DOHH2 (cell line): Measurements from ENCODE around the gene ABCF2.

Experiments used
- CTCF ChIP-seq: fragments of 200-600 bp; sonication (generic); IDR thresholded peaks from one replicate; pipeline ENCODE4 v1.5.1; 2014; ENCODE audit warnings: antibody characterized with exemption, mild to moderate bottlenecking, low read depth, low read length; ENCODE audit not compliant: poor library complexity, severe bottlenecking
- EZH2phosphoT487 ChIP-seq: fragments of 200-600 bp; sonication (generic); IDR thresholded peaks from 2 replicates; pipeline ENCODE4 v1.6.1; 2017; ENCODE audit warnings: borderline replicate concordance, mild to moderate bottlenecking, antibody characterized with exemption, low read length, moderate library complexity, mixed read lengths

DNA sequence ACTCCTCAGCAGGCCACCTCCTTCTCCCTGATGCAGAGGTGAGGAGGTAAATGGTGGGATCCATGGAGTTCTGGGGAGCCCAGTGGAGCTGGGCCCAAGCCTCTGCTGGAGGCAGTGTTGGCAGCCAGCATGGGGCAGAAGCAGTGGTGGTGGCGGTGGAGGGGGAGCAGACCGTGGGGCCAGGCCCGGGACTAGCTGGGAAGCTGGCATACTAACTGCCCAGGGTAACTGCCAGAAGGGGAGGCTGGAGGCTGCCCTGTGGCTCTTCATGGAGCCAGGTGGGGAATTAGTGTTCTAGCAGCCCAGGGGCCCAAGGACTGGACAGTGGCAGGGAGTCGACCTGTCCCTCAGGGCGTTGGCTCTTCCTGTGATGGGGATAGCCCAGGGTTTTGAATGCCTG is 37.6 kb upstream of the ABCF2 start:
- TF ChIP-seq CTCF, result no peak
- TF ChIP-seq EZH2phosphoT487, result no peak
